Erythroblast (primary cell): ENCODE measurements around the gene SAA1.

Experiments used
- GATA1 ChIP-seq: IDR thresholded peaks from 2 replicates; pipeline ENCODE4 v1.6.1; 2011; ENCODE audit warnings: low read depth, mild to moderate bottlenecking, control low read depth, low read length, moderate library complexity
- POLR2A ChIP-seq: IDR thresholded peaks from 2 replicates; pipeline ENCODE4 v1.6.1; 2011; ENCODE audit warnings: mild to moderate bottlenecking, low read length

DNA sequence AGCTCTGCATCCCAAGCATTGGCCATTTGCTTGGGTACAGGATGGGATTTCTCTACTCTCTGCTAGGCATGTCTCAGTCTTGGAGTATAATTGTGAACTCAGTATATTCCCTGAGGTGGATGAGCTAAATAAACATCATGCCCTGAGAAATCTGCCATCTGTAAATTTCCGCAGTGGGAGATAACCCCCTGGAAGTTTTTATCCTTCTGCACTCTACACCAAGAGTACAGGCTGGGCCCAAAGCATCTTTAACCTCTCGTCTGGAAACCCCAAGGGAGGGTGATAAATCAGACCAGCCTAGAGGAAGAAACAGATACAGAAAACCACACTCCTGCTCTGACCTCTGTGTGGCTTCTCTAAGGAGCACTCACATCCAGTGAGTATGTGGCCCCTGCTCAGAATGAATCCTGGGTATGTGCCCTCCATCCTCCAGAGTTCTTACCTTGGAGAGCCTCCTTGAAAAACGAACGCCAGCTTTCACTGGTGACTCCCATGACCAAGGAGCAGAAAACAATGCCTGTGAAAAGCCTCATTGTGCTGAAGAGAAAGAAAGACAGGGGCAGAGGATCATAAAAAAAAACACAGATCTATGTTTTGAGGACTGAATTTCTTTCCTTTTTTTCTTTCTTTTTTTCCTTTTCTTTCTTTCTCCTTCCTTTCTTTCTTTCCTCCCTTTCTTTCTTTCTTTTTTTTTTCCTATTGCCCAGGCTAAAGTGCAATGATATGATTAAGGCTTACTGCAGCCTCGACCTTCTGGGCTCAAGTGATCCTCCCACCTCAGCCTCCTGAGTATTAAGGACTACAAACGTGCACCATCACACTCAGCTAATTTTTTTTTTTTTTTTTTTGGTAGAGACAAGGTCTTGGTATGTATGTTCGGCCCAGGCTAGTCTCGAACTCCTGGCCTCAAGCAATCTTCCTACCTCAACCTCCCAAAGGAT, 30.4 kb upstream of the SAA1 start:
- TF ChIP-seq POLR2A (no peak), GATA1 (no peak)
